ENCODE results near the gene PLEKHN1.

DNA sequence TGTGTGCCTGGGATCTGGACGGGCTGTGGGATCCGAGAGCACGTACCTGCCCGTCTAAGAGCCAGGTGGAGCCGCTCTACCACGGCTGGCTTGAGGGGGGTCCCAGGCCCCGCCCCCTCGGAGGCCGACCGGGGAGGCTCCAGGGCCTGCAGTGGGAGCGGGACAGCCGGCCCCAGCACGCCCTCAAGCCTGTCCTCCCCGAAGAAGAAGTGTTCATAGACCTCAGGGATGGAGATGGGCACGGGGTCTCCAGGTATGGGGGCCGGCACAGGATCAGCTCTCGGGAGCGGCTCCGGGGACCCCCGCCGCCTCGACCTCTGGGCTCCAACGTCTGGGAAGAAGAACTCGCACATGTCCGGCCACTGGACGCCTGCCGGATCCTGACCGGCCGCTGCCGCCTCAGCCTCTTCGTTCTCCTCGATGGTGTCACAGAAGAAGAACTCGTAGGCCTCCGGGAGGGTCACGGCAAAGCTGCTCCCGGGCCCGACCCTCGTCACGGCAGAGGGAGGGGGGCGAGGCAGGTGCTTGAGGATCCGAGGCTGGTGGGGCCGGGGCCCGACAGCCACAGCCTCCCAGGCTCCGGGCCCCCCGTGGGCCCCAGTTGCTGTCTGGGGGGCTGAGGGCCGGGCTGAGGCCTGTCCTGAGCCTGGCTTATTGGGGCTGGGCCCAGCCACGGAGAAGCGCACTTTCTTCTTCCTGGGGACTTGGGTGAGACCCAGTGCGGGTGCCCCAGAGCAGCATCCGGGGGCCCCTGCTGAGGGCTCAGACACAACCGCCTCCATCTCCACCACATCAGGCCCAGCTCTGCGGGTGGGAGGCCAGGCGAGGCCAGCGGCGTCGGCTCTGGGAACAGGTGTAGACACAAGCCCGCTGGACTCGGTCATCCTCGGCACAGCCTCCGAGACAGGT lies 12.8 kb downstream of the PLEKHN1 start:
- no peak for TF ChIP-seq CTCF (tag by site-specific recombination; IDR thresholded peaks at IDR 0.05)
- TF ChIP-seq ZNF350 (tag by site-specific recombination; IDR thresholded peaks at IDR 0.05): no peak
- TF ChIP-seq TCF7L2 (IDR thresholded peaks at IDR 0.05; ENCODE audit: borderline replicate concordance, low read depth, low read length): no peak
- no peak for TF ChIP-seq ZNF768 (tag by site-specific recombination; IDR thresholded peaks at IDR 0.05)
- TF ChIP-seq ZNF248 (tag by site-specific recombination; IDR thresholded peaks at IDR 0.05): no peak
- TF ChIP-seq, protein P1, sequence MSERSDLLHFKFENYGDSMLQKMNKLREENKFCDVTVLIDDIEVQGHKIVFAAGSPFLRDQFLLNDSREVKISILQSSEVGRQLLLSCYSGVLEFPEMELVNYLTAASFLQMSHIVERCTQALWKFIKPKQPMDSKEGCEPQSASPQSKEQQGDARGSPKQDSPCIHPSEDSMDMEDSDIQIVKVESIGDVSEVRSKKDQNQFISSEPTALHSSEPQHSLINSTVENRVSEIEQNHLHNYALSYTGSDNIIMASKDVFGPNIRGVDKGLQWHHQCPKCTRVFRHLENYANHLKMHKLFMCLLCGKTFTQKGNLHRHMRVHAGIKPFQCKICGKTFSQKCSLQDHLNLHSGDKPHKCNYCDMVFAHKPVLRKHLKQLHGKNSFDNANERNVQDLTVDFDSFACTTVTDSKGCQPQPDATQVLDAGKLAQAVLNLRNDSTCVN (tag by site-specific recombination; optimal IDR thresholded peaks at IDR 0.05): no peak
- no peak for TF ChIP-seq ZNF670 (tag by site-specific recombination; IDR thresholded peaks at IDR 0.05; ENCODE audit: low read depth)
- TF ChIP-seq BCL11B (tag by site-specific recombination; IDR thresholded peaks at IDR 0.05; ENCODE audit: low read depth): no peak
- TF ChIP-seq ZNF24 (tag by site-specific recombination; IDR thresholded peaks at IDR 0.05): no peak
- TF ChIP-seq ZNF274 (IDR thresholded peaks at IDR 0.05; ENCODE audit: low read length): no peak
- no peak for TF ChIP-seq ZNF274 (tag by site-specific recombination; IDR thresholded peaks at IDR 0.05; ENCODE audit: borderline replicate concordance)
- TF ChIP-seq SETDB1 (IDR thresholded peaks at IDR 0.05; ENCODE audit: insufficient read length, low read length): no peak

Measured in HEK293 (cell line).